Measurements from ENCODE around the gene EIF3F. TPM values are rescaled to one million over a fixed set of nuclear protein-coding genes. Genes with fewer than 3 reads are reported as not detected.
A peak's percentile ranks its signal among the peaks of the same experiment; 100 is the strongest.

Gene EIF3F
- total RNA-seq, 2 experiments from 2014 or later, result 212 to 222 TPM

DNA sequence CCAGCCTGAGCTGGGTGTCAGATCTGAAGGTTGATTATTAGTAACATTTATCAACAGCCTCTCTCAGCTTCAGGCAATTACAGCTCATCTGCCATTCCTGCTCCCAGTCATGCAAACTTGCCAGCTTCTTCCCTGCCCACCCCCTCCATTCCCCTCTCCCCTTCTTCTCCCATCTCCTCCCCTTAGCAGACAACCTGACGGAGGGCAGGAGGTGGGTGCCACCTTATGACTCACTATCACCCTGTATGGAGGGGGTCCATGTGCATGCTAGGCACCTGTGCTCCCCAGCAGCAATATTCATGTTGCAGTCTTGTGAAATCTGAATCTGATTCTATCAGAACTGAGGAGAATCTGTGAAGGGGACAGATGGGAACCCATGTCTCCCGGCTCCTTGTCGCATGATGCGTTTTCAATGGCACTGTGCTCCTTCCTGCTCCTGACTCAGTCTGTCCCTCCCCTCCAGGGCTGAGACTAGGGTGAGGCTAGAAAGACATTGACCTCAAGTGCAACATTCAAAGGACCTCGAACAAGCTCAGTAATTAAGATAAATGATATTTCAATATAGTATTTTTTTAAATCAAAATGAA lies 47.6 kb downstream of the EIF3F start:
- H3K9me3 Mint-ChIP-seq (ENCODE audit: insufficient read depth), result no peaks in the 10 kb centered on the region
- no peak overlapping the region for H3K4me3 Mint-ChIP-seq
- H3K36me3 Mint-ChIP-seq (ENCODE audit: low read depth), result no peaks in the 10 kb centered on the region
- no peak overlapping the region for H3K27ac Mint-ChIP-seq
- ChIA-PET CTCF (interaction anchor here (1.2 to 6.8 kb wide), 4 partner anchors 13 to 64 kb away, joined by 3 to 93 read pairs (median 16); no protein-coding TSS in a partner anchor), POLR2A (interaction anchor here (0.6 kb wide), 1 partner anchor 34 kb away, joined by 5 read pairs; no protein-coding TSS in a partner anchor)
- peaks cover 5% of the 10 kb centered on the region for H3K27me3 Mint-ChIP-seq (ENCODE audit: low read depth)
- H3K4me1 Mint-ChIP-seq (ENCODE audit: low read depth), result peaks cover 2% of the 10 kb centered on the region
- DNase-seq, result peak; percentile 8
- ATAC-seq, result no peak

DNA sequence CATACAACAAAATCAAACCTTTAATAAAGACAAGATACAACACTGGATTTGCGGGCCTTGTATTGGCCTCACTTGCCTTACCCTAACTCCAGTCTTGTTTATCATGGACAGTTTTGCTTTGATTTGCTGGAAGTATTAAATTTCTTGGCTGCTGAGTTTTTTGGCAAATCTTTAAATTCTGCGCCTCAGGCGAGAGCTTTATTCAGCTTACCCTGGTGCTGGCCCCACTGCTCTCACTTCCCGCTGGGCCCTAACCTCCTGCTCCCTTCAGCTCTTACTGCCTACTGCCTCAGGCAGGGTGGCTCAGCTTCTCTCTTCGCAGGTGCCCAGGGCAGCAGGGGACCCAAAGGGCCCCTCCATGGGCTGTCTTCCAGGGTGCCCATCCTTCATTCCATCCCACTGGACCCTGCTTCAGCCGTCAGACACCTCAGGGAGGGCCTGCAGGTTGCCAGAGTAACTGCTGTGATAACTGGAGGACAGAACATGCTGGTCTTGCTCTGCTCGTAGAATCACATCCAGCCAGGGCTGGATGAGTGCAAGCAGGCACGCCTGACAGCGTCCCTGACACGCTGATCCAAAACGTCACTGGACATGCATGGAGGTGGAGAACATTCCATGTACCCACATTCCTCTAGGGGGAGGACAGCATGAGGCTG lies 48.2 kb downstream of the EIF3F start:
- H3K27ac Mint-ChIP-seq, result no peak overlapping the region
- H3K4me3 Mint-ChIP-seq, result no peak overlapping the region
- DNase-seq, result peak; percentile 1
- no peak for ATAC-seq
- peaks cover 2% of the 10 kb centered on the region for H3K4me1 Mint-ChIP-seq (ENCODE audit: low read depth)
- peaks cover 3% of the 10 kb centered on the region for H3K27me3 Mint-ChIP-seq (ENCODE audit: low read depth)
- H3K36me3 Mint-ChIP-seq (ENCODE audit: low read depth), result no peaks in the 10 kb centered on the region
- ChIA-PET CTCF (interaction anchor here (1.2 to 6.8 kb wide), 2 partner anchors 55 to 63 kb away, joined by 3 to 93 read pairs; no protein-coding TSS in a partner anchor), POLR2A (interaction anchor here (0.6 kb wide), 1 partner anchor 34 kb away, joined by 5 read pairs; no protein-coding TSS in a partner anchor)
- no peaks in the 10 kb centered on the region for H3K9me3 Mint-ChIP-seq (ENCODE audit: insufficient read depth)

- no peak overlapping the region for H3K27ac Mint-ChIP-seq
- H3K27me3 Mint-ChIP-seq (ENCODE audit: low read depth), result peaks cover 3% of the 10 kb centered on the region
- H3K4me1 Mint-ChIP-seq (ENCODE audit: low read depth), result peaks cover 2% of the 10 kb centered on the region
- CTCF ChIA-PET, result interaction anchor here (6.8 kb wide), 1 partner anchor 62 kb away, joined by 93 read pairs; no protein-coding TSS in a partner anchor
- H3K36me3 Mint-ChIP-seq (ENCODE audit: low read depth), result no peaks in the 10 kb centered on the region
- POLR2A ChIA-PET, result no interaction called here
- ATAC-seq, result no peak
- H3K4me3 Mint-ChIP-seq, result no peak overlapping the region
- peak; percentile 7 for DNase-seq
- no peaks in the 10 kb centered on the region for H3K9me3 Mint-ChIP-seq (ENCODE audit: insufficient read depth)
Measured at GRCh38 chr11:8036002-8036802, 49.1 kb downstream of the EIF3F start.

DNA sequence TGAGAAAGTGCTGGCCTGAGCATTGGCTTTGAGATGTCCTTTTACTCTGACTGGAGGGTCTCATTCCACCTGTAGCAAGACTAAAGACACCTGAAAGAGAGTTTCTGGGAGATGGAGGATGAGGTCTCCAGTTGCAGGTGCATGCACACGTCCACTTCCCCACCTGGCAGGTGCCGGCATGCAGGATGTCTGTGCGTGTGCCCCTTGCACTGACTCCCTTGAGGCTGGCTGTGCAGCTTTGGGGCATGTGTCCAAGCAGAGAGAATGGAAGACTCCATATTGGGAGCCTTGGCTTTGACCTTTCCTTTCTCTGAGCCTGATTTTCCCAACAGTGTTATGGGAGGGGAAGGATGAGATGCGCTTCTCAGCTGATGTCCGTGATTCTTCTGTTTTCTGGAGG lies 49.8 kb downstream of the EIF3F start:
- DNase-seq, result peak; percentile 1
- no peak overlapping the region for H3K27ac Mint-ChIP-seq
- no peaks in the 10 kb centered on the region for H3K9me3 Mint-ChIP-seq (ENCODE audit: insufficient read depth)
- peaks cover 7% of the 10 kb centered on the region for H3K27me3 Mint-ChIP-seq (ENCODE audit: low read depth)
- peaks cover 2% of the 10 kb centered on the region for H3K4me1 Mint-ChIP-seq (ENCODE audit: low read depth)
- no peaks in the 10 kb centered on the region for H3K36me3 Mint-ChIP-seq (ENCODE audit: low read depth)
- ATAC-seq, result no peak
- ChIA-PET POLR2A (no interaction called here), CTCF (interaction anchor here (6.8 kb wide), 1 partner anchor 61 kb away, joined by 93 read pairs; no protein-coding TSS in a partner anchor)
- no peak overlapping the region for H3K4me3 Mint-ChIP-seq

DNA sequence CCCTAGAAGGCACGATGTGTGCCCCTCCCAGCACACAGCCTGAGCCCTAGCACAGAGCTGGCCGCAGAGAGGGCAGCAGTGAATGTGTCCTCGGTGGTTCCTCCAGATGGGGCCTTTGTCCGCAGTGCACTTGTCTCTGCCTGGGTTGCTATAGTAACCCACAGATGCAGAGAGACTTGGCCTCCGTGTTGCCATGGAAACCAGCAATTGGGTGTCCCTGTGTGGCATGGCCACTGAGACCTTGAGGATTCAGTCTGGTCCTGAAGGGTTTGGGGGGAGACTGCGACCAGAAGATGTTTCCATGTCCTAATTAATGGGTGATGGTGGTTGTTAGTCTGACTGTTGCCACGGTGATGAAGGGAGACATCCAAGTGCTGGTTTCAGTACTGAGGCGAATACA lies 51.3 kb downstream of the EIF3F start:
- DNase-seq, result no peak
- H3K27me3 Mint-ChIP-seq (ENCODE audit: low read depth), result peaks cover 8% of the 10 kb centered on the region
- H3K36me3 Mint-ChIP-seq (ENCODE audit: low read depth), result no peaks in the 10 kb centered on the region
- H3K27ac Mint-ChIP-seq, result no peak overlapping the region
- H3K4me3 Mint-ChIP-seq, result no peak overlapping the region
- H3K4me1 Mint-ChIP-seq (ENCODE audit: low read depth), result no peaks in the 10 kb centered on the region
- no peaks in the 10 kb centered on the region for H3K9me3 Mint-ChIP-seq (ENCODE audit: insufficient read depth)
- ATAC-seq, result no peak
- POLR2A ChIA-PET, result no interaction called here
- CTCF ChIA-PET, result interaction anchor here (1.8 kb wide), 1 partner anchor 61 kb away, joined by 5 read pairs; no protein-coding TSS in a partner anchor

DNA sequence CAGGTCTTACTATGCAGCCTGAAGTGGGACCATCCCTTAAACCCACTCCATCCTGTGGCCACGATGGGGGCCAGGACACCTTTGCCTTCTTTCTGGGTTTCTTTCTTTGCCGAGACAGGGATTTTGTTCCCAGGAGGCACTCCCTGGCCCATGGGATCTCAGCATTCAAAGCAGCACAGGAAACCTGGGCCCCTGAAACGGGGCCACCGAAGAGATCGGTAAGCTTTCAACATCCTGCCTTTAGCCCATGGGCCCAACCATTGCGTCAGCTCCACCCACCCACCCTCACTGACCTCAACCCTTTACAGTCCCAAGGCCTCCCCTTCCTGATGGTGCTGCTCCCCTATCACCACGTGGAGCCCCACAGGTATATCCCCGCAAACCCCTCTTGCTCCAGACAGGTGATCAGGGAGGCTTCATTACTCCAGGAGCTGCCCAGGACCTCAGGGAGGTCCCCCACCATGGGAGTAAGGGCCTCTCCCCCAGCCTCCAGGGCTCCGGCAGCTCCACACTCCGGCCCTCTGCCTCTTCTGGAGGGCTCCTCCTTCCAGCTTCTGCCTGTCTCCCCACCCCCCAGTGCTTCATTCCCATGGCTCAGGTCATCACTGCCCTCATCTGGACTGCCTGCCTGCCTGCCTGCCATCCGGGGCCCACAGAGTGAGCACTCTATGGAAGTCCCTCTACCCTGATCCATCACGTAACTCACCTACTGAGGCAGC lies 51.8 kb downstream of the EIF3F start:
- POLR2A ChIA-PET, result no interaction called here
- H3K27me3 Mint-ChIP-seq (ENCODE audit: low read depth), result peaks cover 11% of the 10 kb centered on the region
- no peak for ATAC-seq
- H3K27ac Mint-ChIP-seq, result no peak overlapping the region
- H3K4me1 Mint-ChIP-seq (ENCODE audit: low read depth), result no peaks in the 10 kb centered on the region
- DNase-seq, result no peak
- no peak overlapping the region for H3K4me3 Mint-ChIP-seq
- no peaks in the 10 kb centered on the region for H3K9me3 Mint-ChIP-seq (ENCODE audit: insufficient read depth)
- H3K36me3 Mint-ChIP-seq (ENCODE audit: low read depth), result no peaks in the 10 kb centered on the region
- CTCF ChIA-PET, result interaction anchor here (1.8 kb wide), 1 partner anchor 60 kb away, joined by 5 read pairs; no protein-coding TSS in a partner anchor

DNA sequence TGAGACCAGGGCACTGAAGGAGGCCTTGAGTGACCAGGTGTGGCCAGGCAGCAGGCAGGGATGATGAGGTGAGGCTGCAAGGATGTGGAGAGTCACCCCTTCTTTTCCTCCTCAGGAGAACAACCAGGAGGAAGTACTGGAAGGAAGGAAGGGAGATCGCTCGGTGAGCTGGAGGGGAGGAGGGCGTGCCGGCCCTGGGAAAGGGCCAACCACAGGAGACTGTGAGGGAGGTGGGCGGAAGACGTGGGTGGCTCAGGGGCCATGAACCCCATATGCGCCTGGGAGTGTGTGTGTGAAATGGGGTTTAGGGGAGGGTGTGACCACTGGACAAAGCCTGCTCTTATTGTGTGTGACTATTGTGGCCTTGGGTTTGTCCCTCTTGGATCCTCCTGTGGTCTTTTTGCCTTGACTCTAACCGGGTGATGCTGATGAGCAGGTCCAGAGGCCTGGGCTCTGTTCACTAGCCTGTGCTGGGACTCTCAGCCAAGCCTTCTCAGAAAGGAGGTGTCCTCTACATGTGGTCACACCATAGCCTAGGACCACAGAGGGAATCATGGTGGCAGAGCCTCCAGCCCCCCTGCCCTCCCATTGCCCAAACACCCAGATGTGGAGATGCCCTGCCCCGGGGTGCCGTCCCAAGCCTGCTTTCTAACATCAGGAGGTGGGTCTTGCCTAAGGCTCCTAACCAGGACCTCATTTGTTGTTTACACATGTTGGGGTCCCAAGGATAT lies 52.6 kb downstream of the EIF3F start:
- H3K36me3 Mint-ChIP-seq (ENCODE audit: low read depth), result no peaks in the 10 kb centered on the region
- H3K9me3 Mint-ChIP-seq (ENCODE audit: insufficient read depth), result no peaks in the 10 kb centered on the region
- no peaks in the 10 kb centered on the region for H3K4me1 Mint-ChIP-seq (ENCODE audit: low read depth)
- DNase-seq (no peak), ATAC-seq (no peak)
- H3K27me3 Mint-ChIP-seq (ENCODE audit: low read depth), result peaks cover 13% of the 10 kb centered on the region
- POLR2A ChIA-PET, result no interaction called here
- H3K4me3 Mint-ChIP-seq, result no peak overlapping the region
- CTCF ChIA-PET, result no interaction called here
- H3K27ac Mint-ChIP-seq, result no peak overlapping the region

DNA sequence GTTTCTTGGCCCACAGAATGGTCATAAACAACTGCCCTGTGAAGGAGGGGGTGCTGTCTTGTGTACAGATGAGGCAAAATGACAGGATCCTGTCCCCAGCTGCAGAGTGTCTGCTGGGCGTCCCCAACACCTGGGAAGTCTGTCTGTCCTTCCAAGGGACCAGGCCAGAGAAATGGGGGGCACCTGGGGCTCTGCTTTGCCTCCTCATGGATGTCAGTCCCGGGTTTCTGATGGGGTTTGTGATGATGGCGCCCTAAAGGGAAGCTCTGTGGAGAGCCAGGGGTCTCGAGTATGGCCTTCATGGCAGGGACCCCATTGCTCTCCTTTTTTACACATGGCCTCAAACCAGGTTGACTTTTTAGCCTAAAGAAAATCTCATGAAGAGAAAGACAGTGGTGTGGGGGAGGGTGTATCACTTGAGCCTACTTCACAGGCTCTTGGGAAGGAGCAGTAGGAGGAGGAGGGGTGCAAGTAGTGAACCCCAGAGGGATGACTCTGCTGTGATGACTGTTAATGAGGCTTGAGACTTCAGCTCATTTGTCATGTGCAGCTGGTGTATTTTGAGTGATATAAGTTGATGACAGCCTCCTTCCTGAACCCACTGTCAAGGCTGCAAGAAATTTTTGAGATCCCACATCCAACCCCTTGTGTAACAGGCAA lies 53.3 kb downstream of the EIF3F start:
- ATAC-seq (no peak), DNase-seq (no peak)
- Mint-ChIP-seq H3K4me3 (no peak overlapping the region), H3K9me3 (ENCODE audit: insufficient read depth) (no peaks in the 10 kb centered on the region), H3K36me3 (ENCODE audit: low read depth) (no peaks in the 10 kb centered on the region), H3K4me1 (ENCODE audit: low read depth) (no peaks in the 10 kb centered on the region), H3K27me3 (ENCODE audit: low read depth) (peaks cover 13% of the 10 kb centered on the region), H3K27ac (no peak overlapping the region)
- CTCF ChIA-PET, result no interaction called here
- POLR2A ChIA-PET, result no interaction called here

GRCh38 chr11:8040921-8041285 lies 53.8 kb downstream of the EIF3F start:
- no peak for ATAC-seq
- no peak overlapping the region for H3K4me3 Mint-ChIP-seq
- H3K36me3 Mint-ChIP-seq (ENCODE audit: low read depth), result no peaks in the 10 kb centered on the region
- H3K27ac Mint-ChIP-seq, result no peak overlapping the region
- POLR2A ChIA-PET, result no interaction called here
- no peak for DNase-seq
- H3K9me3 Mint-ChIP-seq (ENCODE audit: insufficient read depth), result no peaks in the 10 kb centered on the region
- H3K4me1 Mint-ChIP-seq (ENCODE audit: low read depth), result no peaks in the 10 kb centered on the region
- CTCF ChIA-PET, result no interaction called here
- peaks cover 15% of the 10 kb centered on the region for H3K27me3 Mint-ChIP-seq (ENCODE audit: low read depth)

DNA sequence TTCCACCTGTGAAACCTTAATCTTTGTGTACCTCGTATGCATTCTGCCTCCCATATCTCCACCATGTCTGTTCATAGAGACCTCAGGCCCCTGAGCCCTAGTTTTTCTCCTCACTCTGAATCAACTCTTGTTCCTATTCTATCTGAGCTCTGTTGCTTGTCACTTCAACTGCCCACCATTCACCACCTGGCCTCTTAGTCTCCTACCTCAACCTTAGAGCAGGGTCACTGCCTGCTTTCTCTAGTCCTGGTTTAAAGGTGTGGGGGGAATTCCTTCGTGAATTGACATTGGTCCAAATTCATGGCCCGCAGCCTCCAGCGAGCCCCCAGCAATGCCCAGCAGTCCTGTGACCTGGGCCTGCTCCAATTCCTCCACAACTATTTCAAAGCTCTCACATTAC lies 54.4 kb downstream of the EIF3F start:
- Mint-ChIP-seq H3K27me3 (ENCODE audit: low read depth) (peaks cover 20% of the 10 kb centered on the region), H3K4me1 (ENCODE audit: low read depth) (no peaks in the 10 kb centered on the region), H3K27ac (no peak overlapping the region), H3K4me3 (no peak overlapping the region), H3K9me3 (ENCODE audit: insufficient read depth) (no peaks in the 10 kb centered on the region), H3K36me3 (ENCODE audit: low read depth) (no peaks in the 10 kb centered on the region)
- DNase-seq, result no peak
- POLR2A ChIA-PET, result no interaction called here
- CTCF ChIA-PET, result no interaction called here
- no peak for ATAC-seq

GRCh38 chr11:8043756-8044155 lies 56.6 kb downstream of the EIF3F start:
- no peaks in the 10 kb centered on the region for H3K4me1 Mint-ChIP-seq (ENCODE audit: low read depth)
- ATAC-seq, result no peak
- POLR2A ChIA-PET, result no interaction called here
- DNase-seq, result no peak
- H3K9me3 Mint-ChIP-seq (ENCODE audit: insufficient read depth), result no peaks in the 10 kb centered on the region
- peaks cover 22% of the 10 kb centered on the region for H3K27me3 Mint-ChIP-seq (ENCODE audit: low read depth)
- CTCF ChIA-PET, result interaction anchor here (1.0 to 1.3 kb wide), 2 partner anchors 37 to 55 kb away, joined by 3 read pairs; no protein-coding TSS in a partner anchor
- H3K4me3 Mint-ChIP-seq, result no peak overlapping the region
- no peak overlapping the region for H3K27ac Mint-ChIP-seq
- H3K36me3 Mint-ChIP-seq (ENCODE audit: low read depth), result no peaks in the 10 kb centered on the region

Measured in activated CD8-positive, alpha-beta T cell treated with anti-CD3 and anti-CD28 coated beads, Interleukin-2, amount 10 ng/mL, durations not matched to agents 7 days and 5 days (primary cell).